DND-41 (cell line): ENCODE data around the gene OBSCN.

Experiments used
- ATAC-seq: fragments of 200-7000 bp; cut with Tn5 transposase; 3 replicates; pipeline ENCODE4 v1.9.1; 2021; ENCODE audit warnings: low read depth; ENCODE audit not compliant: insufficient read depth
- DNase-seq: peaks from one replicate; pipeline ENCODE4 v3.0.0-alpha.2; 2020
- H2AFZ ChIP-seq: 2 replicates; pipeline ENCODE4 v1.6.0; 2012; ENCODE audit warnings: low read depth, low read length
- H3K27ac ChIP-seq: 2 replicates; pipeline ENCODE4 v1.5.1; 2012; ENCODE audit warnings: low read length, inconsistent platforms
- H3K27me3 ChIP-seq: fragments of 200-600 bp; sonication (generic); 2 replicates; pipeline ENCODE4 v1.6.0; 2012; ENCODE audit warnings: low read length, mild to moderate bottlenecking, inconsistent platforms; ENCODE audit not compliant: insufficient read depth, poor library complexity
- H3K36me3 ChIP-seq: 2 replicates; pipeline ENCODE4 v1.5.1; 2012; ENCODE audit warnings: low read length, inconsistent platforms; ENCODE audit not compliant: insufficient read depth
- H3K4me1 ChIP-seq: 2 replicates; pipeline ENCODE4 v1.5.1; 2012; ENCODE audit warnings: mild to moderate bottlenecking, low read length; ENCODE audit not compliant: insufficient read depth
- H3K4me2 ChIP-seq: 2 replicates; pipeline ENCODE4 v1.6.0; 2012; ENCODE audit warnings: mild to moderate bottlenecking, moderate library complexity, low read length, inconsistent platforms; ENCODE audit not compliant: insufficient read depth
- H3K4me3 ChIP-seq, 2 experiments: fragments of 200-600 bp in 1 of 2; shearing (Covaris generic) in 1 of 2; 2 replicates each; pipeline ENCODE4 v1.5.1; 2012 to 2016; ENCODE audit warnings: inconsistent platforms in 2 of 2, low read length in 2 of 2, mild to moderate bottlenecking in 2 of 2, low read depth in 1 of 2, moderate library complexity in 1 of 2
- H3K79me2 ChIP-seq: 2 replicates; pipeline ENCODE4 v1.6.0; 2012; ENCODE audit warnings: low read length, inconsistent platforms; ENCODE audit not compliant: insufficient read depth
- H3K9ac ChIP-seq: 2 replicates; pipeline ENCODE4 v1.6.0; 2012; ENCODE audit warnings: low read depth, mild to moderate bottlenecking, inconsistent platforms, low read length, moderate library complexity
- H3K9me3 ChIP-seq: 2 replicates; pipeline ENCODE4 v1.5.1; 2012; ENCODE audit warnings: low read length, moderate library complexity, mild to moderate bottlenecking, inconsistent platforms; ENCODE audit not compliant: insufficient read depth, severe bottlenecking
- H4K20me1 ChIP-seq: 2 replicates; pipeline ENCODE4 v1.6.0; 2012; ENCODE audit warnings: low read length; ENCODE audit not compliant: insufficient read depth
- CTCF ChIP-seq: IDR thresholded peaks from 2 replicates; pipeline ENCODE4 v1.5.1; 2012; ENCODE audit warnings: borderline replicate concordance, low read length, moderate library complexity, mild to moderate bottlenecking; ENCODE audit not compliant: poor library complexity, severe bottlenecking; ENCODE audit errors: extremely low read depth
- EZH2 ChIP-seq: IDR thresholded peaks from 3 replicates; pipeline ENCODE4 v1.6.1; 2012; ENCODE audit warnings: borderline replicate concordance, low read depth, mild to moderate bottlenecking, moderate library complexity, low read length, inconsistent platforms; ENCODE audit not compliant: severe bottlenecking

The OBSCN gene

DNA sequence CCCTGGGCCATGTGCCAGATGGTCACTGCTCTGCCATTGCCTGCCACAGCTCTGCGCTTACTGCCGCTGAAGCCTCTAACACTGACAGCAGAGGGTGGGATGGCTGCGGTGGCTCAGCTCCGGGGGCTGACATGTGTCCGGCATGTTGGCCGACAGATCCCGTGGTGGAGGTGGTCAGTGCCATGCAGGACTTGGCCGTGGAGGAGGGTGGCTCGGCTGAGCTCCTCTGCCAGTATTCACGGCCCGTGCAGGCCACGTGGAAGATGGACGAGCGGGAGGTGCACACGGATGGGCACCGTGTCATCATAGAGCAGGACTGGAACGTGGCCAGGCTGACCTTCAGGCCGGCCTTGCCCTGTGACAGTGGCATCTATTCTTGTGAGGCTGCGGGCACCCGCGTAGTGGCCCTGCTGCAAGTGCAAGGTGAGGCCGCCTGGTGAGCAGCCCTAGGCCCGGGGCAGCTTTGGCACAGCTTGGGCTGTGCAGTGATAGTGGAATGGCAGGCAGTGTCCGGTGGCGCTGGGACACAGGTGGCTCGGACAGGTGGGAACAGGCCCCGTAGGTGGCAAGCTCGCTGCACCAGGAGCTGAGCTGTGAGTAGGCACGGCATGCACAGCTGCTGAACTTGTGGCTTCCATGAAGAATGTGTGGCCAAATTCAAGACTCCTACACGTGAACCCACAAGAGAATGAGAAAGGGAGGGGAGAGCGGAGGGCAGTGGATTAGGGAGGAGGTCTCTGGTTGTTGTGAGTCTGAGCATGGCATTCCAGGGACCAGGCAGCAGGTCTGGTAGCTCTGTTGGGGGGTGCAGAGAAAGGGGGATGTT, 107.0 kb downstream of the OBSCN start:
- TF ChIP-seq EZH2 (no peak), CTCF (no peak)
- H3K4me1 ChIP-seq, result no peaks in the 10 kb centered on the region
- H3K27ac ChIP-seq, result no peak overlapping the region
- H3K79me2 ChIP-seq, result no peaks in the 10 kb centered on the region
- H2AFZ ChIP-seq, result no peak overlapping the region
- peaks cover 51% of the 10 kb centered on the region for H3K36me3 ChIP-seq
- DNase-seq (no peak), ATAC-seq (no peak)
- no peak overlapping the region for H3K4me3 ChIP-seq
- no peaks in the 10 kb centered on the region for H4K20me1 ChIP-seq
- no peak overlapping the region for H3K4me2 ChIP-seq
- no peaks in the 10 kb centered on the region for H3K27me3 ChIP-seq
- H3K9ac ChIP-seq, result no peak overlapping the region
- H3K9me3 ChIP-seq, result peaks cover 20% of the 10 kb centered on the region

- Histone ChIP-seq H3K4me3 (no peak overlapping the region), H3K27me3 (no peaks in the 10 kb centered on the region), H2AFZ (no peak overlapping the region), H3K9me3 (peaks cover 20% of the 10 kb centered on the region), H3K27ac (no peak overlapping the region), H4K20me1 (no peaks in the 10 kb centered on the region), H3K79me2 (no peaks in the 10 kb centered on the region), H3K9ac (no peak overlapping the region), H3K4me1 (no peaks in the 10 kb centered on the region), H3K36me3 (peaks cover 52% of the 10 kb centered on the region), H3K4me2 (no peak overlapping the region)
- TF ChIP-seq CTCF (no peak), EZH2 (no peak)
- DNase-seq, result no peak
- ATAC-seq, result no peak
Measured at GRCh38 chr1:228315484-228315944, 107.7 kb downstream of the OBSCN start.

DNA sequence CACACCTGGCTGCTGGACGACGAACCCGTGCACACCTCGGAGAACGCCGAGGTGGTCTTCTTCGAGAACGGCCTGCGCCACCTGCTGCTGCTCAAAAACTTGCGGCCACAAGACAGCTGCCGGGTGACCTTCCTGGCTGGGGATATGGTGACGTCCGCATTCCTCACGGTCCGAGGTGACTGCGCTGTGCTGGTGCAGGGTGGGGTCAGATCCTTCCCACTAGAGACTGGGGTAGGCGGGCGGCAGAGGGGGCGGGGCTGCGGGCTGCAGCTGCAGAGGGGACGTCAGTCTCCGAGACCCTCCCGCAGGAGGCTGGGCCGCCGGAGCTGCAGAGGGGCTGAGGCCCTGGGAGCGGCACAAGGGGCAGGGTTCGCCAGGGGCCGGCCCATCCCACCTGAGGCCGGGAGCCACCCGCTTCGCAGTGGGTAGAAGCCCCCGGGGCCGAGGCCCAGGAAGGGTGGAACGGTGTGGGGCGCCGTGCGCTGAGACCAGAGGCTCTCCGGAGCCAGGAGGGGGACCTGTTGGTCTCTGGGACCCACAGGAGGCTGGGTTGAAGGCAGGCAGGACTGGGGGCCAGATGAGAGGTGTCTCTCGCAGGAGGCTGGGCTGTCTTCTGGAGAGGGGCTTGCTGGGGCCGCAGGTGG, 108.2 kb downstream of the OBSCN start:
- Histone ChIP-seq H3K27me3 (no peaks in the 10 kb centered on the region), H3K4me3 (no peak overlapping the region), H3K4me2 (no peak overlapping the region), H3K9me3 (peaks cover 19% of the 10 kb centered on the region), H3K9ac (no peak overlapping the region), H3K79me2 (no peaks in the 10 kb centered on the region), H3K27ac (no peak overlapping the region), H3K36me3 (peaks cover 52% of the 10 kb centered on the region), H4K20me1 (no peaks in the 10 kb centered on the region), H2AFZ (no peak overlapping the region), H3K4me1 (no peaks in the 10 kb centered on the region)
- DNase-seq (no peak), ATAC-seq (no peak)
- TF ChIP-seq EZH2 (no peak), CTCF (no peak)
